Smooth muscle cell (in vitro differentiated cells): Measurements from ENCODE around the gene C1QL1. TPM values are rescaled to one million over a fixed set of nuclear protein-coding genes. Genes with fewer than 3 reads are reported as not detected.

Experiments used
- DNase-seq: peaks from one replicate; lab custom pipeline; 2025; ENCODE audit not compliant: unreplicated experiment; lab: John Stamatoyannopoulos, UW
- H2AFZ ChIP-seq: fragments of 200-600 bp; sonication (generic); 2 replicates; pipeline ENCODE4 v1.6.0; 2016; ENCODE audit warnings: antibody characterized with exemption, low read depth, mild to moderate bottlenecking
- H3F3A ChIP-seq: fragments of 200-600 bp; sonication (generic); 2 replicates; pipeline ENCODE4 v1.6.0; 2017; ENCODE audit warnings: antibody characterized with exemption, low read depth
- H3K27ac ChIP-seq: fragments of 200-600 bp; sonication (generic); 2 replicates; pipeline ENCODE4 v1.5.1; 2016; ENCODE audit warnings: low read depth, mild to moderate bottlenecking
- H3K27me3 ChIP-seq: fragments of 200-600 bp; sonication (generic); 2 replicates; pipeline ENCODE4 v1.6.1; 2016; ENCODE audit warnings: low read depth, mild to moderate bottlenecking
- H3K36me3 ChIP-seq: fragments of 200-600 bp; sonication (generic); 2 replicates; pipeline ENCODE4 v1.5.1; 2016; ENCODE audit warnings: low read depth
- H3K4me1 ChIP-seq: fragments of 200-600 bp; sonication (generic); 2 replicates; pipeline ENCODE4 v1.5.1; 2016; ENCODE audit warnings: low read depth
- H3K4me2 ChIP-seq: fragments of 200-600 bp; sonication (generic); 2 replicates; pipeline ENCODE4 v1.6.0; 2016; ENCODE audit warnings: mild to moderate bottlenecking
- H3K4me3 ChIP-seq: fragments of 200-600 bp; sonication (generic); 2 replicates; pipeline ENCODE4 v1.5.1; 2016; ENCODE audit warnings: mild to moderate bottlenecking
- H3K79me2 ChIP-seq: fragments of 200-600 bp; sonication (generic); 2 replicates; pipeline ENCODE4 v1.6.0; 2016; ENCODE audit warnings: low read depth, mild to moderate bottlenecking
- H3K9ac ChIP-seq: fragments of 200-600 bp; sonication (generic); 2 replicates; pipeline ENCODE4 v1.6.0; 2016; ENCODE audit warnings: low read depth
- H3K9me3 ChIP-seq: fragments of 200-600 bp; sonication (generic); replicated peaks from 2 replicates; pipeline ENCODE4 v1.5.1; 2016; ENCODE audit warnings: low read depth
- H4K20me1 ChIP-seq: fragments of 200-600 bp; sonication (generic); 2 replicates; pipeline ENCODE4 v1.6.0; 2016; ENCODE audit warnings: low read depth
- WGBS: methylation state at CpG from one replicate; pipeline ENCODE4 v1.1.7; 2016; ENCODE audit warnings: low lambda C conversion rate; 5-methylcytosine and 5-hydroxymethylcytosine counted together
- polyA plus RNA-seq: library from polyadenylated mRNA; unstranded; fragments of >200 nt; fragmentation: Nextera tagmentation; extraction: Ambion mirVana; gene quantifications from 2 replicates; pipeline ENCODE4 v1.2.1, GENCODE V29; 2016
- total RNA-seq: library from RNA; depleted of rRNA; stranded (reverse); fragments of >200 nt; gene quantifications from 2 replicates; pipeline ENCODE4 v1.2.3, GENCODE V29; 2014
- TF ChIP-seq, protein P1 (sequence below): fragments of 200-600 bp; sonication (generic); IDR thresholded peaks from 2 replicates; pipeline ENCODE4 v1.5.1; 2017; ENCODE audit warnings: borderline replicate concordance, mild to moderate bottlenecking, antibody characterized with exemption; ENCODE audit not compliant: insufficient read depth, poor library complexity, severe bottlenecking

Gene C1QL1
- total and polyA plus RNA-seq, 2 experiments from 2014 or later: 5.6 TPM; not detected in 1

DNA sequence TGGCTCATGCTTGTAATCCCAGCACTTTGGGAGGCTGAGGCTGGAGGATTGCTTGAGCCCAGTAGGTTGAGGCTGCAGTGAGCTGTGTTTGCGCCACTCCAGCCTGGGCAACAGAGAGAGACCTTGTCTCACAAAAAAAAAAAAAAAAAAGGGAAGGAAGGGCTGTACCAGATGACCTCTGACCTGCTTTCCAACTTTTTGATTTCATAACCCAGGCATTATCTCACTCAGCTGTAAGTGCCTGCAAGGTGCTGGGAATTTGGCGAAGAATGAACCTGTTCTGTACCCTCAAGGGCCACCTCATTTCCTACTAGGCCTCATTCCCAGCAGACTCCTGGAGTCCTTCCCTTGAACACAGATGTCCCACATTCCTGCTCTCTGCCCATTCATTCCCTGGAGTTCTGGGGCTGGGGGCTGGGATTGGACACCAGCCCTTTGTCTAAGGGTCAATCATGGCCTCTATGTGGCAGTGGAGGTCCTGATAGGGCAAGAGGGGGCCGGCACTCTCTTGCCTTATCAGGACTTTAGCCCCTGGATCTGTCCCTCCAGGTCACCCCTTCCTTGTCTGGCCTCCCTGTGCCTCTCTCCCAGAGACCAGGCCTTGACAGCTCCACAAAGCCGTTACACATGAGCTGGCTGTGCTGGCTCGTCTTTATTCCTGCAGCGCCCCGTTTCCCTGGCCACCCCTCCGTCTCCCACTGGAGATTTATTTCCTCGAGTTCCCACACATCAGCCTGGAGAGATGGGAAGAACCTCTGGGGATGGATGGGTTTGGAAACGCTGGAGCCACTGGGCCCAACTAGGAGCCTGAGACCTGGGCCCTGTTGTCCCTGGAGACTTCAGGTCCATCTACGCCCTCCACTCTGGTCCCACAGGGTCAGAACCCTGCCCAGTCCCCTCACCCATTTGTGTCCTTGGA, 52.0 kb downstream of the C1QL1 start:
- TF ChIP-seq, protein P1, sequence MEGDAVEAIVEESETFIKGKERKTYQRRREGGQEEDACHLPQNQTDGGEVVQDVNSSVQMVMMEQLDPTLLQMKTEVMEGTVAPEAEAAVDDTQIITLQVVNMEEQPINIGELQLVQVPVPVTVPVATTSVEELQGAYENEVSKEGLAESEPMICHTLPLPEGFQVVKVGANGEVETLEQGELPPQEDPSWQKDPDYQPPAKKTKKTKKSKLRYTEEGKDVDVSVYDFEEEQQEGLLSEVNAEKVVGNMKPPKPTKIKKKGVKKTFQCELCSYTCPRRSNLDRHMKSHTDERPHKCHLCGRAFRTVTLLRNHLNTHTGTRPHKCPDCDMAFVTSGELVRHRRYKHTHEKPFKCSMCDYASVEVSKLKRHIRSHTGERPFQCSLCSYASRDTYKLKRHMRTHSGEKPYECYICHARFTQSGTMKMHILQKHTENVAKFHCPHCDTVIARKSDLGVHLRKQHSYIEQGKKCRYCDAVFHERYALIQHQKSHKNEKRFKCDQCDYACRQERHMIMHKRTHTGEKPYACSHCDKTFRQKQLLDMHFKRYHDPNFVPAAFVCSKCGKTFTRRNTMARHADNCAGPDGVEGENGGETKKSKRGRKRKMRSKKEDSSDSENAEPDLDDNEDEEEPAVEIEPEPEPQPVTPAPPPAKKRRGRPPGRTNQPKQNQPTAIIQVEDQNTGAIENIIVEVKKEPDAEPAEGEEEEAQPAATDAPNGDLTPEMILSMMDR: no peak
- Histone ChIP-seq H3K27me3 (peaks cover 14% of the 10 kb centered on the region), H3K36me3 (no peaks in the 10 kb centered on the region), H3K4me3 (no peak overlapping the region), H4K20me1 (no peaks in the 10 kb centered on the region), H2AFZ (no peak overlapping the region), H3K9me3 (no peaks in the 10 kb centered on the region), H3K27ac (no peak overlapping the region), H3K79me2 (no peaks in the 10 kb centered on the region), H3K9ac (no peak overlapping the region), H3F3A (no peaks in the 10 kb centered on the region), H3K4me1 (peaks cover 2% of the 10 kb centered on the region), H3K4me2 (no peak overlapping the region)
- DNase-seq: no peak
- WGBS: 89% methylated on average over 11 of the region's 11 CpGs

DNA sequence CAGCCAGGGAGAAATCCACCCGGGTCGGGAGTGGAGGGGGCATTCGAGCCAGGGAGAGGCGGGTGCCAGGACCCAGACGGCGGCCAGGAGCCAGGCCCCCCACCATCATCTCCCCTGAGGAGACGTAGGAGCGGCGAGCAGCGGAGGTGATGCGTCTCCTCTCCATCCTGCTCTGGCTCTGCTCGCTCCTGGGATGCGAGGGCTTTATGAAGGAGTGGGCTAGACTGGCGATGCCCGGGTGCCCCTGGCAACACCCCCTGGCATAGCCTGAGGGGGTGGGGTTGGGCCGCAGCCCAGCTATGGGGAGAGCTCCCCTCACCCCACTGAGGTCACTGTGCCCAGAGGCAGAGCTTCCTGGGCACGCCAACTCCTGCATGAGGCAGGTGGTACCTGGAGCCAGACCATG, 52.8 kb downstream of the C1QL1 start, which contains the start of gene GFAP:
Gene GFAP, minus strand, starts transcription at position 180 of the 406 bp plus-strand sequence. Its CDS starts 14 bp downstream, at position 166.
- Histone ChIP-seq H3K4me2 (no peak within 1 kb of the TSS), H3K36me3 (no peaks in the 10 kb centered on the region), H2AFZ (no peak within 1 kb of the TSS), H3K79me2 (no peaks in the 10 kb centered on the region), H4K20me1 (no peaks in the 10 kb centered on the region), H3K9me3 (no peaks in the 10 kb centered on the region), H3K27me3 (peaks cover 14% of the 10 kb centered on the region), H3K27ac (no peak within 1 kb of the TSS), H3F3A (no peaks in the 10 kb centered on the region), H3K9ac (no peak within 1 kb of the TSS), H3K4me3 (no peak within 1 kb of the TSS), H3K4me1 (no peaks in the 10 kb centered on the region)
- TF ChIP-seq, protein P1: no peak
- WGBS: 87% methylated on average over 17 of the region's 17 CpGs
- DNase-seq: no peak

DNA sequence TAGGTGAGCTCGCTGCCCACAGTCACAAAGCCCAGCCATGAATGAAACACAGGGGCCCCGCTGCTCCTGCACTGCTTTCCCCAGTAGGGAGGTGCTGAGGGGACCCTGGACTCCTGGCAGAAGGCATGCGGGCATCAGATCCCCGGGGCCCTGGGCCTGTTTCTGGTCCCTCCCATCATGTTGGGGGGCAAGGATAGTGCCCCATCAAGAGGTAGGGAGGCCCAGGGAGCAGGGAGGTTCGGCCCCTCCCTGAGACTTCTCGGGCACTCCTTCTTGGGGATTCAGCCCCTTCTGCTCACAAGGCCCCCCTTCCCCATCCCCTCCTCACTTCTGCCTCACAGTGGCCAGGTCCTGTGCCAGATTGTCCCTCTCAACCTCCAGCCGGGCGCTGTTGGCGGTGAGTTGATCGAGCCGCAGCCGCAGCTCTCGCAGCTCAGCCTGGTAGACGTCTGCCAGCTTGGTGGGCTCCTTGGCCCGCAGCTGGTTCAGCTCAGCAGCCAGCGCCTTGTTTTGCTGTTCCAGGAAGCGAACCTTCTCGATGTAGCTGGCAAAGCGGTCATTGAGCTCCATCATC, 53.3 kb downstream of the C1QL1 start:
- no peak overlapping the region for H2AFZ ChIP-seq
- H3K27me3 ChIP-seq: peaks cover 14% of the 10 kb centered on the region
- no peak overlapping the region for H3K9ac ChIP-seq
- no peak for DNase-seq
- H4K20me1 ChIP-seq: no peaks in the 10 kb centered on the region
- H3K79me2 ChIP-seq: no peaks in the 10 kb centered on the region
- no peak overlapping the region for H3K27ac ChIP-seq
- no peaks in the 10 kb centered on the region for H3K36me3 ChIP-seq
- H3K4me3 ChIP-seq: no peak overlapping the region
- 92% methylated on average over 19 of the region's 19 CpGs for WGBS
- no peaks in the 10 kb centered on the region for H3K4me1 ChIP-seq
- no peaks in the 10 kb centered on the region for H3F3A ChIP-seq
- TF ChIP-seq, protein P1: no peak
- no peaks in the 10 kb centered on the region for H3K9me3 ChIP-seq
- no peak overlapping the region for H3K4me2 ChIP-seq
